D721Med (cell line): ENCODE results near the gene FER.

ENCODE experiments used
- DNase-seq: peaks from one replicate; pipeline ENCODE4 v3.0.0; 2011; ENCODE audit warnings: low spot score; ENCODE audit not compliant: insufficient read length
- FAIRE-seq: peaks from 2 replicates; lab custom pipeline; 2011; peaks lifted over from hg19 to GRCh38; lab: Jason Lieb, UNC
- TF ChIP-seq, protein P1 (sequence below): IDR thresholded peaks from 2 replicates; pipeline ENCODE4 v1.5.1; 2012; ENCODE audit warnings: mild to moderate bottlenecking, control low read depth; ENCODE audit not compliant: insufficient read depth; ENCODE audit errors: missing control alignments

Gene FER

DNA sequence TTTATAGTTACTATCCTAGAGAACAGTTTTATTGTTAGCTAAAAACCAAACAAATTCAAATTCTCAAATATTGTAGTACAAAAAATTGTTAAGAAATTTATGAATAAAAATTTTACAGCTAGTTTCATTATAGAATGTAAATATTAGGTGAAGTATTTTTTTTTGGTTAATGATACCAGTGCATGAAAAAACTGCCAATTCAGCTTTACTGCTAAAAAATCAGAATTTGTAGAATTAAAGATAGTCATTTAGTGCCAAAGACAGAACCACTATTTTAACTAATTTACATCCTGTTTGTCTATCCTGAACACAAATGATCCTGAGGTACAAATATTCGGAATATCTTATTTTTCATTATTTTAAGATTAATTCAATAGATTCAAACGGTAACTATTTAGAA, 202.6 kb downstream of the FER start:
- no peak for FAIRE-seq
- TF ChIP-seq, protein P1, sequence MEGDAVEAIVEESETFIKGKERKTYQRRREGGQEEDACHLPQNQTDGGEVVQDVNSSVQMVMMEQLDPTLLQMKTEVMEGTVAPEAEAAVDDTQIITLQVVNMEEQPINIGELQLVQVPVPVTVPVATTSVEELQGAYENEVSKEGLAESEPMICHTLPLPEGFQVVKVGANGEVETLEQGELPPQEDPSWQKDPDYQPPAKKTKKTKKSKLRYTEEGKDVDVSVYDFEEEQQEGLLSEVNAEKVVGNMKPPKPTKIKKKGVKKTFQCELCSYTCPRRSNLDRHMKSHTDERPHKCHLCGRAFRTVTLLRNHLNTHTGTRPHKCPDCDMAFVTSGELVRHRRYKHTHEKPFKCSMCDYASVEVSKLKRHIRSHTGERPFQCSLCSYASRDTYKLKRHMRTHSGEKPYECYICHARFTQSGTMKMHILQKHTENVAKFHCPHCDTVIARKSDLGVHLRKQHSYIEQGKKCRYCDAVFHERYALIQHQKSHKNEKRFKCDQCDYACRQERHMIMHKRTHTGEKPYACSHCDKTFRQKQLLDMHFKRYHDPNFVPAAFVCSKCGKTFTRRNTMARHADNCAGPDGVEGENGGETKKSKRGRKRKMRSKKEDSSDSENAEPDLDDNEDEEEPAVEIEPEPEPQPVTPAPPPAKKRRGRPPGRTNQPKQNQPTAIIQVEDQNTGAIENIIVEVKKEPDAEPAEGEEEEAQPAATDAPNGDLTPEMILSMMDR: no peak

DNA sequence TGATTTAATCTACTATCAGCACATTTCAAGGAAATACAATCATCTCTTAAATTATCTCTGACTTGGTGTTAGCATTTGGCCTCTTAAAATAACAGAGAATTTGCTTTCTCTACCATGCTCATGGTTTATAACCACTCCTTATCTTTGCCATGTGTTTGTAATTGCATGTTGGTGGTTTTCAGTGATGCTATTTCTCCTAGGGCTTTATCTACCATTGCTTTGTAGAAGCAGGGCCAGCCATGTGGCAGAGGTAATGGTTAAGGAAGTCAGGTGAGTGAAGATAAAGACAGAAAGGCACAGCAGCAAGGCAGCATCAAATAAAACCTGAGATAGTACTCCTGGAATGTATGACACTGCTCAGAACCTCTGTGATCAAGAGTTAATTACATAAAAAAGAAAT, 206.2 kb downstream of the FER start:
- DNase-seq (no peak), FAIRE-seq (no peak)
- TF ChIP-seq, protein P1: no peak

More for the DNA sequence above, 202.6 kb downstream of the FER start:
- DNase-seq: no peak

DNA sequence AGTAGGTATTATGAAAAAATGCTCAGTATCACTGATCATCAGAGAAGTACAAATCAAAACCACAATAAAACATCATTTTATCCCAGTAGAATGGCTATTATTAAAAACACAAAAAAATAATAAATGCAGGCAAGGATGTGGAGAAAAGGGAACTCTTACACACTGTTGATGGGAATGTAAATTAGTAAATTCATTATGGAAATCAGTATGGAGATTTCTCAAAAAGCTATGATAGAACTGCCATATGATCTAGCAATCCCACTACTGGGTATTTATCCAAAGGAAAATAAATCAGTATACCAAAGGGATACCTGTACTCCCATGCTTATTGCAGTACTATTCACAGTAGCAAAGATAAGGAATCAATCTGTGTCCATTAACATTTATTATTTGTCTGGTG, 209.6 kb downstream of the FER start:
- TF ChIP-seq, protein P1: no peak
- FAIRE-seq: no peak
- no peak for DNase-seq

DNA sequence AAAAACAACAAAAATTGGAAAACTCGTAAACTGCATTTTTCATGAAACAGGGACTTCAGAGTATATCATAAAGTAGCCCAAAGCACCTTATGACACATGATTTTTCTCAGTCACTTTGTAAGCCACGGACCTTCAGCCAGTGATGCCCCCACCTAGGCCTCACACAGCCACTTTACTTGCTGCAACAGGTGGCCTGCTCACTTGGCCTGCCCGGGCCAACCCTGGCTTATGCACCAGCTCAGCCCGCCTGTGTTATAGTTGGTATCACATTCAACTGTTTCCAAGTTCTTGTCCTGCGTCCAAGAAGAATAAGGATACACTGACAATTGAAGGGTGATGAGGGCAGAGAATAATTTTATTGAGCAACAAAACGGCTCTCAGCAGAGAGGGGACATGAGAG, 219.2 kb downstream of the FER start:
- TF ChIP-seq, protein P1: no peak
- FAIRE-seq (no peak), DNase-seq (no peak)

DNA sequence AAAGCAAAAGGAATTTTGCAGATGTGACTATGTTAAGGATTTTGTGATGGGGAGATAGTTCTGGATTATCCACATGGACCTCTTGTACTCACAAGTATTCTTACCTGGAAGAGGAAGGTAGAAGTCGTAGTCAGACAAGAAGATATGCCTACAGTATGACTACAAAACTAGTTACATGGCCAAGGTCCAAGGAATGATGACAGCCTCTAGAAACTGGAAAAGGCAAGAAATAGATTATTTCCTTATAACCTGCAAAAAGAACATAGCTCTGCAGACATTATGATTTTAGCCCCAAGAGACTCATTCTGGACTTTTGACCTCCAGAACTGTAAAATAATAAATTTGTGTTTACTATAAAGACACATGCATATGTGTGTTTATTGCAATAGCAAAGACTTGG, 226.9 kb downstream of the FER start:
- FAIRE-seq: no peak
- TF ChIP-seq, protein P1: no peak
- no peak for DNase-seq

DNA sequence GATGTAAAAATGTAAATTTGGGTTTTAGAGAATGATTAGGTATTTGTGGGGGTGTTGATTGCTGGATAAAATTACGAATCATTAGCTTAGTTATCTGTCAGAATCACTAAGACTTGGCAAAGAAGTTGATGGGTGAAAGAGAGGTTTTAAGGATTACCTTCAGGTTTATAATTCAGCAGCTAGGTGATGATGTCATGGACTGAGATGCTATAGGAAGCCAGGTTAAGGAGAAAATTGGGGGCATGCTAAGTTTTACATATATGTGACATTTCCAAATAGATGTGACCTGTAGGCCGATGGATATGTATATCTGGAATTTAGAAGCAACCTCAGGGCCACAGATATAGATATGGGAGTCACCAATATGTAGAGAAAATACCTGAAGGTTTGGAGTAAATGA, 228.0 kb downstream of the FER start:
- TF ChIP-seq, protein P1: no peak
- DNase-seq (no peak), FAIRE-seq (no peak)

DNA sequence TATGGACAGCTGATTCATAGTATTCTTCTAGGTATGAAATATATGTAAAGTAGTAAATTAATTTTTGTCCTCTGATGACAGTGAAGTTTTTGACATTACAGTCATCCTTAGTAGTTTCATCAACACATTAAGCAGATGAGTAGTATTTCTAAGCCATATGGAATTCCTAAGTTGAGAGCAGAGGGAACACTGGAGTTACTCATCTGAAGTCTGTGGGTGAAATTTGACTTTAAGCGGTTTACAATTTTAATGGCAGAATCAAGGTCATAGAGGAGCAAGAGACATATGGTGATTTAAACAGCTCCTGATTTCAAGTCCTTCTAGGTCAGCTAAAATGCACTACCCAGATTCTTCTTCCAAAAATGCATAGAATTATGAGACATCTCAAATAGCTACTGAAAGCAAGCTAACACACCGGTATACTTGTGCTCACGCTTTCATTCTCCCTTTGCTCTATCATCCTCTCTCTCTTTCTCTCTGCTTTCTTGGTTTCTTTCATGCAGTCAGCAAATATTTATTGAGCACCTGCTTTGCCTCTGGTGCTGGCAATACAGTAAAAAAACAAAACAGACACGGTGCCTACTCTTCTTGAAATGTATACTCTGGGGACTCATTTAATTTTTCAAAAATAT, 235.9 kb downstream of the FER start:
- TF ChIP-seq, protein P1: no peak
- DNase-seq (no peak), FAIRE-seq (no peak)
